Esophagus squamous epithelium (tissue), 4 donors: ENCODE data around the gene ERCC2.

ENCODE experiments used
- CTCF ChIP-seq, 6 experiments: fragments of 450-650 bp in 4 of 6; fragments of 200-600 bp in 2 of 6; sonication (generic) in 2 of 6; IDR thresholded peaks; one replicate each; pipeline ENCODE4 v1.5.1; 2016 to 2019; ENCODE audit warnings: antibody characterized with exemption in 6 of 6, mild to moderate bottlenecking in 4 of 6, moderate library complexity in 4 of 6
- POLR2A ChIP-seq, 4 donors: fragments of 450-650 bp; IDR thresholded peaks; one replicate each; pipeline ENCODE4 v1.6.1; 2017; ENCODE audit warnings: antibody characterized with exemption in 4 of 4, mild to moderate bottlenecking in 4 of 4, moderate library complexity in 3 of 4

- no peak for TF ChIP-seq CTCF (IDR thresholded peaks at IDR 0.05)
- TF ChIP-seq POLR2A (IDR thresholded peaks at IDR 0.05) = no peak
Measured at GRCh38 chr19:45413497-45413896, 43.1 kb upstream of the ERCC2 start.
